H9 (cell line): ENCODE results near the gene THRAP3. TPM values are rescaled to one million over a fixed set of nuclear protein-coding genes. Genes with fewer than 3 reads are reported as not detected.

Source experiments
- DNase-seq: peaks from one replicate; pipeline ENCODE4 v3.0.0-alpha.2; 2017
- H2AFZ ChIP-seq: one replicate; pipeline ENCODE4 v1.6.1; 2013; ENCODE audit warnings: mild to moderate bottlenecking, low read length, control low read depth, moderate library complexity
- H2AK5ac ChIP-seq: 2 replicates; pipeline ENCODE4 v1.6.1; 2013; ENCODE audit warnings: low read length, control low read depth, mixed read lengths; ENCODE audit not compliant: insufficient read length
- H2BK120ac ChIP-seq: one replicate; pipeline ENCODE4 v1.6.1; 2013; ENCODE audit warnings: low read depth, mild to moderate bottlenecking, low read length, control low read depth, inconsistent platforms; ENCODE audit not compliant: poor library complexity, severe bottlenecking
- H2BK12ac ChIP-seq: 2 replicates; pipeline ENCODE4 v1.6.1; 2013; ENCODE audit warnings: low read length, control low read depth, mixed read lengths, low read depth; ENCODE audit not compliant: insufficient read length
- H2BK15ac ChIP-seq: 2 replicates; pipeline ENCODE4 v1.6.1; 2013; ENCODE audit warnings: low read depth, low read length, control low read depth
- H2BK20ac ChIP-seq: one replicate; pipeline ENCODE4 v1.6.1; 2013; ENCODE audit warnings: low read depth, mild to moderate bottlenecking, low read length, control low read depth, inconsistent platforms; ENCODE audit not compliant: poor library complexity, severe bottlenecking
- H2BK5ac ChIP-seq: 2 replicates; pipeline ENCODE4 v1.6.1; 2013; ENCODE audit warnings: low read length, control low read depth, mixed read lengths; ENCODE audit not compliant: insufficient read length
- H3K14ac ChIP-seq: 2 replicates; pipeline ENCODE4 v1.6.1; 2013; ENCODE audit warnings: low read length, control low read depth; ENCODE audit not compliant: insufficient read depth
- H3K18ac ChIP-seq: 2 replicates; pipeline ENCODE4 v1.6.1; 2013; ENCODE audit warnings: low read depth, mild to moderate bottlenecking, mixed read lengths, low read length, control low read depth; ENCODE audit not compliant: insufficient read length
- H3K23ac ChIP-seq: 2 replicates; pipeline ENCODE4 v1.6.1; 2013; ENCODE audit warnings: low read length, control low read depth, mixed read lengths, low read depth; ENCODE audit not compliant: insufficient read length
- H3K23me2 ChIP-seq: 2 replicates; pipeline ENCODE4 v1.6.1; 2013; ENCODE audit warnings: low read depth, mild to moderate bottlenecking, mixed read lengths, low read length, control low read depth; ENCODE audit not compliant: insufficient read length, poor library complexity, severe bottlenecking
- H3K27ac ChIP-seq: 2 replicates; pipeline ENCODE4 v1.5.1; 2013; ENCODE audit warnings: low read length, control low read depth, mixed read lengths, low read depth; ENCODE audit not compliant: insufficient read length
- H3K27me3 ChIP-seq: 2 replicates; pipeline ENCODE4 v1.6.1; 2013; ENCODE audit warnings: low read length, control low read depth, inconsistent platforms; ENCODE audit not compliant: insufficient read depth
- H3K4ac ChIP-seq: 2 replicates; pipeline ENCODE4 v1.6.1; 2013; ENCODE audit warnings: low read depth, mild to moderate bottlenecking, control low read depth, inconsistent platforms, low read length, moderate library complexity
- H3K4me1 ChIP-seq: 2 replicates; pipeline ENCODE4 v1.6.1; 2013; ENCODE audit warnings: low read length, control low read depth, inconsistent platforms; ENCODE audit not compliant: insufficient read depth
- H3K4me2 ChIP-seq: 2 replicates; pipeline ENCODE4 v1.6.1; 2013; ENCODE audit warnings: low read length, control low read depth, mixed read lengths; ENCODE audit not compliant: insufficient read length, insufficient read depth
- H3K56ac ChIP-seq: 2 replicates; pipeline ENCODE4 v1.6.1; 2013; ENCODE audit warnings: low read depth, mild to moderate bottlenecking, mixed read lengths, low read length, control low read depth; ENCODE audit not compliant: insufficient read length
- H3K79me1 ChIP-seq: 2 replicates; pipeline ENCODE4 v1.6.1; 2013; ENCODE audit warnings: low read depth, mild to moderate bottlenecking, moderate library complexity, low read length, control low read depth, inconsistent platforms; ENCODE audit not compliant: insufficient read depth, poor library complexity, severe bottlenecking
- H3K79me2 ChIP-seq: 2 replicates; pipeline ENCODE4 v1.6.1; 2013; ENCODE audit warnings: low read length, control low read depth, inconsistent platforms; ENCODE audit not compliant: insufficient read depth
- H3K9ac ChIP-seq: 2 replicates; pipeline ENCODE4 v1.6.1; 2013; ENCODE audit warnings: low read length, control low read depth, mixed read lengths; ENCODE audit not compliant: insufficient read length; ENCODE audit errors: extremely low read depth
- H3K9me3 ChIP-seq: one replicate; pipeline ENCODE4 v1.6.1; 2013; ENCODE audit warnings: low read depth, low read length, inconsistent platforms; ENCODE audit not compliant: control insufficient read depth
- H3T11ph ChIP-seq: one replicate; pipeline ENCODE4 v1.6.1; 2013; ENCODE audit warnings: mild to moderate bottlenecking, low read length, control low read depth, inconsistent platforms
- H4K20me1 ChIP-seq: one replicate; pipeline ENCODE4 v1.6.1; 2013; ENCODE audit not compliant: control insufficient read depth, insufficient read length, insufficient read depth
- H4K5ac ChIP-seq: 2 replicates; pipeline ENCODE4 v1.6.1; 2013; ENCODE audit warnings: low read depth, mild to moderate bottlenecking, mixed read lengths, low read length, control low read depth; ENCODE audit not compliant: insufficient read length
- H4K8ac ChIP-seq: replicated peaks from 2 replicates; pipeline ENCODE4 v1.6.1; 2013; ENCODE audit warnings: low read length, control low read depth, mixed read lengths, low read depth; ENCODE audit not compliant: insufficient read length
- H4K91ac ChIP-seq: 2 replicates; pipeline ENCODE4 v1.6.1; 2013; ENCODE audit warnings: low read depth, mild to moderate bottlenecking, moderate library complexity, mixed read lengths, low read length, control low read depth; ENCODE audit not compliant: insufficient read length
- H3K27ac Mint-ChIP-seq, 3 experiments: 2 replicates in 2 of 3; 3 replicates in 1 of 3; pipeline ENCODE4 v1.8.0; 2020 to 2021; ENCODE audit warnings: mixed read lengths in 3 of 3, mild to moderate bottlenecking in 1 of 3, moderate library complexity in 1 of 3
- H3K27me3 Mint-ChIP-seq: 2 replicates; pipeline ENCODE4 v1.8.0; 2021; ENCODE audit warnings: low read depth, mild to moderate bottlenecking, moderate library complexity, mixed read lengths
- H3K36me3 Mint-ChIP-seq, 3 experiments: 2 replicates in 2 of 3; 3 replicates in 1 of 3; pipeline ENCODE4 v1.8.0; 2020 to 2021; ENCODE audit warnings: low read depth in 3 of 3, mixed read lengths in 3 of 3; ENCODE audit not compliant: insufficient read depth in 1 of 3
- H3K4me1 Mint-ChIP-seq, 2 experiments: 2 replicates each; pipeline ENCODE4 v1.8.0; 2020; ENCODE audit warnings: mixed read lengths in 2 of 2
- H3K4me3 Mint-ChIP-seq, 2 experiments: 2 replicates in 1 of 2; 3 replicates in 1 of 2; pipeline ENCODE4 v1.8.0; 2020 to 2021; ENCODE audit warnings: mild to moderate bottlenecking in 2 of 2, mixed read lengths in 2 of 2, moderate library complexity in 1 of 2
- H3K9me3 Mint-ChIP-seq, 2 experiments: 2 replicates in 1 of 2; 3 replicates in 1 of 2; pipeline ENCODE4 v1.8.0; 2020; ENCODE audit warnings: mild to moderate bottlenecking in 2 of 2, mixed read lengths in 2 of 2, moderate library complexity in 1 of 2
- WGBS: extraction: QIAGEN DNeasy Blood & Tissue Kit; methylation state at CpG from one replicate; pipeline ENCODE4 v1.1.7; 2013; ENCODE audit warnings: missing lambda C conversion rate, low lambda C conversion rate, mixed read lengths; ENCODE audit not compliant: insufficient read length; ENCODE audit errors: extremely low coverage; 5-methylcytosine and 5-hydroxymethylcytosine counted together
- total RNA-seq: library from RNA; stranded (reverse); gene quantifications from 2 replicates; pipeline ENCODE4 v1.2.1, GENCODE V29; 2021
- TF ChIP-seq, protein P1 (sequence below): fragments of 200-600 bp; sonication (generic); conservative IDR thresholded peaks from 3 replicates; pipeline ENCODE4 v1.8.0; 2021; ENCODE audit warnings: antibody characterized with exemption, mild to moderate bottlenecking

The THRAP3 gene
- total RNA-seq, 1 experiment from 2014 or later: 186 TPM

DNA sequence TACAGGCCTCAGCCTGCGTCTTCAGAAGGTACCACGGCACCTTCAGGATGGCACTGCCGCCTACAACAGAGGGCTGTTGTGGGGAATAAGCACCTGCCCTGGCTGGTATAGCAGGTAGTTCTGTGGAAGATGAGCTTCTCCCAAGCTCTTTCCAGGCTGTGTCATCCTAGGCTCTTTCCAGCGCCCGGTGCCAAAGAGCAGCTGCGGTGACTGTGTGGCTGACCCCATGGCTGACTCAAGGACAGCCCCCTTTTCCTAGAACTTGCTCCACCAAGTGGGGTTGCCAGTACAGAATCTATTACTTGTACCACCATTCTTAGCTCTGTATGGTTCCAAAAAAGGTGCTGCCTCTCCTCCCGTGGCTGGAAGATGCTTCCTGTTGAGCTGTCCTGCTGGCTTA is 121.1 kb downstream of the THRAP3 start:
- Histone ChIP-seq H2BK15ac (no peak overlapping the region), H3K18ac (no peak overlapping the region), H3K23ac (no peak overlapping the region), H2BK20ac (no peak overlapping the region), H3K27me3 (no peaks in the 10 kb centered on the region), H3K14ac (no peak overlapping the region), H3K56ac (no peak overlapping the region), H3T11ph (no peak overlapping the region), H3K27ac (no peak overlapping the region), H2AFZ (no peak overlapping the region), H4K8ac (no peak overlapping the region), H2AK5ac (no peak overlapping the region), H4K20me1 (no peaks in the 10 kb centered on the region), H3K79me2 (no peaks in the 10 kb centered on the region), H3K4ac (no peak overlapping the region), H2BK5ac (no peak overlapping the region), H2BK12ac (no peak overlapping the region), H3K4me2 (no peak overlapping the region), H3K23me2 (no peaks in the 10 kb centered on the region), H3K9ac (no peak overlapping the region), H2BK120ac (no peak overlapping the region), H3K4me1 (no peaks in the 10 kb centered on the region), H4K91ac (no peak overlapping the region), H4K5ac (no peak overlapping the region), H3K79me1 (no peaks in the 10 kb centered on the region), H3K9me3 (no peaks in the 10 kb centered on the region)
- no peak for DNase-seq
- no CpG with 5 or more reads among the region's 7 CpGs for whole genome bisulfite sequencing
- Mint-ChIP-seq H3K4me1 (no peaks in the 10 kb centered on the region), H3K4me3 (no peak overlapping the region), H3K27ac (no peak overlapping the region), H3K9me3 (no peaks in the 10 kb centered on the region), H3K36me3 (peaks cover 11 to 38% (median 29%) of the 10 kb centered on the region in 3 experiments; a peak in 6 of 7 replicates), H3K27me3 (no peaks in the 10 kb centered on the region)
- TF ChIP-seq, protein P1, sequence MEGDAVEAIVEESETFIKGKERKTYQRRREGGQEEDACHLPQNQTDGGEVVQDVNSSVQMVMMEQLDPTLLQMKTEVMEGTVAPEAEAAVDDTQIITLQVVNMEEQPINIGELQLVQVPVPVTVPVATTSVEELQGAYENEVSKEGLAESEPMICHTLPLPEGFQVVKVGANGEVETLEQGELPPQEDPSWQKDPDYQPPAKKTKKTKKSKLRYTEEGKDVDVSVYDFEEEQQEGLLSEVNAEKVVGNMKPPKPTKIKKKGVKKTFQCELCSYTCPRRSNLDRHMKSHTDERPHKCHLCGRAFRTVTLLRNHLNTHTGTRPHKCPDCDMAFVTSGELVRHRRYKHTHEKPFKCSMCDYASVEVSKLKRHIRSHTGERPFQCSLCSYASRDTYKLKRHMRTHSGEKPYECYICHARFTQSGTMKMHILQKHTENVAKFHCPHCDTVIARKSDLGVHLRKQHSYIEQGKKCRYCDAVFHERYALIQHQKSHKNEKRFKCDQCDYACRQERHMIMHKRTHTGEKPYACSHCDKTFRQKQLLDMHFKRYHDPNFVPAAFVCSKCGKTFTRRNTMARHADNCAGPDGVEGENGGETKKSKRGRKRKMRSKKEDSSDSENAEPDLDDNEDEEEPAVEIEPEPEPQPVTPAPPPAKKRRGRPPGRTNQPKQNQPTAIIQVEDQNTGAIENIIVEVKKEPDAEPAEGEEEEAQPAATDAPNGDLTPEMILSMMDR: no peak
